T-helper 17 cell (primary cell): ENCODE measurements around the gene ZFR2. TPM values are rescaled to one million over a fixed set of nuclear protein-coding genes. Genes with fewer than 3 reads are reported as not detected.

Experiments
- ATAC-seq: fragments of 150-1000 bp; cut with Tn5 transposase; 2 replicates; pipeline ENCODE4 v1.10.0; 2021; ENCODE audit warnings: mild to moderate bottlenecking, moderate library complexity
- DNase-seq, 3 donors: peaks; one replicate each; pipeline versions ENCODE4 v3.0.0 to v3.0.0-alpha.2; 2020 to 2021
- H3K9me3 ChIP-seq: one replicate; pipeline ENCODE4 v1.7.0; 2013; ENCODE audit warnings: low read length, mild to moderate bottlenecking; ENCODE audit not compliant: control insufficient read depth, poor library complexity, severe bottlenecking
- H3K27ac Mint-ChIP-seq: one replicate; pipeline ENCODE4 v1.8.0; 2022; ENCODE audit warnings: mild to moderate bottlenecking, moderate library complexity, mixed read lengths
- H3K27me3 Mint-ChIP-seq: one replicate; pipeline ENCODE4 v1.8.0; 2022; ENCODE audit warnings: mixed read lengths
- H3K36me3 Mint-ChIP-seq: one replicate; pipeline ENCODE4 v1.8.0; 2022; ENCODE audit warnings: low read depth, mixed read lengths
- H3K4me1 Mint-ChIP-seq: one replicate; pipeline ENCODE4 v1.8.0; 2022; ENCODE audit warnings: mild to moderate bottlenecking, mixed read lengths
- H3K4me3 Mint-ChIP-seq: one replicate; pipeline ENCODE4 v1.8.0; 2022; ENCODE audit warnings: mild to moderate bottlenecking, moderate library complexity, mixed read lengths
- total RNA-seq, 4 donors: library from RNA in 2 of 4; stranded (reverse) in 2 of 4; gene quantifications; one replicate each; pipeline ENCODE4 v1.2.3 and lab custom pipeline; 2022 to 2026

Gene ZFR2
- total RNA-seq, 2 donors from 2014 or later: 1.2 to 1.3 TPM

DNA sequence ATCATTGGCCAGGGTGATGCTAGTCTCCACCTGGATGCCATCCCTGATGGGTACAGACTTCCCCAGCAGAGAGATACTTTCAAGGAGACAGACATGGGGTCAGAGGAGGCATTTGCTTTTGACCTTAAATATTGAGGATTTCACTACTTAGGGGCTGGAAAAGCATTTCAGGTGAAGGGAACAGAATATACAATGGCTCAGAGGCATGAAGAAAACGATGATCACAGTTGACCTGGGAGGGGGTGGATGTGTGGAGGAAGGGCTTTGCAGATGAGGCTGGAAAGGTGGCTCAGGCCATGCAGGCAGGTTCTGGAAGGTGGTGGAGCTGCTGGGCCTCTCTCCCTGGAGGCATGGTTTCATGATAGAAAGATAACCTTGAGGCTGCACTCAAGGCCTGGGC lies 86.5 kb downstream of the ZFR2 start:
- Mint-ChIP-seq H3K27me3 (no peaks in the 10 kb centered on the region), H3K27ac (no peak overlapping the region), H3K4me3 (no peak overlapping the region), H3K4me1 (peaks cover 2% of the 10 kb centered on the region), H3K36me3 (no peaks in the 10 kb centered on the region)
- DNase-seq (no peak), ATAC-seq (no peak)
- H3K9me3 ChIP-seq: peaks cover 3% of the 10 kb centered on the region

GRCh38 chr19:3781603-3782002 lies 87.2 kb downstream of the ZFR2 start:
- Mint-ChIP-seq H3K27me3 (no peaks in the 10 kb centered on the region), H3K36me3 (no peaks in the 10 kb centered on the region), H3K4me1 (peaks cover 2% of the 10 kb centered on the region), H3K4me3 (no peak overlapping the region), H3K27ac (no peak overlapping the region)
- peaks cover 3% of the 10 kb centered on the region for H3K9me3 ChIP-seq
- no peak for DNase-seq
- ATAC-seq: no peak

DNA sequence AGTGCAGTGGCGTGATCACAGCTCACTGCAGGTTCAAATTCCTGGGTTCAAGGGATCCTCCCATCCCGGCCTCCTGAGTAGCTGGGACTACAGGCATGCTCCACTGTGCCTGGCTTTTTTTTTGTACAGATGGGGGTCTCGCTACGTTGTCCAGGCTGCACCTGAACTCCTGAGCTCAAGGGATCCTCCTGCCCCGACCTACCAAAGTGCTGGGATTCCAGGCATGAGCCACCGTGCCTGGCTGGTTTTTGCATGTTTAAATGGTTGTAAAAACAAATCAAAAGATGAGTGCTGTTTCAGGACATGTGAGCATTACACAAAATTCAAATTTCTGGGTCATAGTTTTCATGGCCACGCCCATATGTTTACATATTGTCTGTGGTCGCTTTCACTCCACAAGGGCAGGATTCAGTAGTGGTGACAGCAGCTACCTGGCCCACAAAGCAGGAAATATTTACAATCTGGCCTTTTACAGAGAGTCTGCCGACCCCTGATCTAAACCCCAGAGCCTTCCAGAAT lies 88.0 kb downstream of the ZFR2 start:
- DNase-seq (no peak), ATAC-seq (peak; percentile 31)
- Mint-ChIP-seq H3K36me3 (no peaks in the 10 kb centered on the region), H3K4me3 (no peak overlapping the region), H3K27me3 (no peaks in the 10 kb centered on the region), H3K4me1 (peaks cover 2% of the 10 kb centered on the region), H3K27ac (no peak overlapping the region)
- peaks cover 3% of the 10 kb centered on the region for H3K9me3 ChIP-seq

DNA sequence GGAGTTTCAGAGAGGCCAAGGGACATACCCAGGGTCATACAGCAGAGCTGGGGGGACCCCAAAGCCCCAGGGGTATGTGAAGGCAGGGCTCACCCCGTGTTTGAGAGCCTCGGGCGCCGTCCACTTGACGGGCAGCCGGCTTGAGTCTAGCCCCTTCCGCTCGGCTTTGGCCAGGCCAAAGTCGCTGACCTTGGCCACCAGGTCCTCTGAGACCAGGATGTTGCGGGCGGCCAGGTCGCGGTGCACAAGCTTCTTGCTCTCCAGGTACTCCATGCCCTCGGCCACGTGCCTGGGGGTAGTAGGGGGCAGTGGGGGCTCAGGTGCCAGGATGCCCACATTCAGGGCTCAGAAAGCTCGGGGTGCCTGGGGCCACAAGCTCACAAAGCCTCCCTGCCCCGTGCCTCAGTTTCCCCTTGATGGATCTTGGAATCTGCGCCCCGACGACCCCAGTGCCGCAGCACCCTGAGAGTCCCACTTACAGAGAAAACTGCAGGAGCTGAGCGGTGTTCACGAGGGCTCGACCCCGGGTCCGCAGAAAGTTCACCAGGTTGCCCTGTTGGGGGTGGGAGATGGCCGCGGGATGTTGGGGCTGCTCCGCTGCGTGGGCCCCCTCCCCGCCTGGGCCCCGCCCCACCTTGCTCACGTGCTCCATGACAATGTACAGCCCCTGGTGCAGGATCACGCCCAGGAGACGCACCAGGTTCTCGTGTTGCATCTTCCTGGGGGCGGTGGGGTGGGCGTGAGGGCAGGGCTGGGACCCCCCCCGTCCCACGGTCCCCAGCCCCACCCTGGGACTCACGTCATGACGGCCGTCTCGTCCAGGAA lies 89.7 kb downstream of the ZFR2 start:
- no peak overlapping the region for H3K27ac Mint-ChIP-seq
- H3K4me3 Mint-ChIP-seq: no peak overlapping the region
- H3K36me3 Mint-ChIP-seq: no peaks in the 10 kb centered on the region
- H3K9me3 ChIP-seq: peaks cover 3% of the 10 kb centered on the region
- H3K27me3 Mint-ChIP-seq: no peaks in the 10 kb centered on the region
- DNase-seq: no peak
- no peaks in the 10 kb centered on the region for H3K4me1 Mint-ChIP-seq
- no peak for ATAC-seq

DNA sequence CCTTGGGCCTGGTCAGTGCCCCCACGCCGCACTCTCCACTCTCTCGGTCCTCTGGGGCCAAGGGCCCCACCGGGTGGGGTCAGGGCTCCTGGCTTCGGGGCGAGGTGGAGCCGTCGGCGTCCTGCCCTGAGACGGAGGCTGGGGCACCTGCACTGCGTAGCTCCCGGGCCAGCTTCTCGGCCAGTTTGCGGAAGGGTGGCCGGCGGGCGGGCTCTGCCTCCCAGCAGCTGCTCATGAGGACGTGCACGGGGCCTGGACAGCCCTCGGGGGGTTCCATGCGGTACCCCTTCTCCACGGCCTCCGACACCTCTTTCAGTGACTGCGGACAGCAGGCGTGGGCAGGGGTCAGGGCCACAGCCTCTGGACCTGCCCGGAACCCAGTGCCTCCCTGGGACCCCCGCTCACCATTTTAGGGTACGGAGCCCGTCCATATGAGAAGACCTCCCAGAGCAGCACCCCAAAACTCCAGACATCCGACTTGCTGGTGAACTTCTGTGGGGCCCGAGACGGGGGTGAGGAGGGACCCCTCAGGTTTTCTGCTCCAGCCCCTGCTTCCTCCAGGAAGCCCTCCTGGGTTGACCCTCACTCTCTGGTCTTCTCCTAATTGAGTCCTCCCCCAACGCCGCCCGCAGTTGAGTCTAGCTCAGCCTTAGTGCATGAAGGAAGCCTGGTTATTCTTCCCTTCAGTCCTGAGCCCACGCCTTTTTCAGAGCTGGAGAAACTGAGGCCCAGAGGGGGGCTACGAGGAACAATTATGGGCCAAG lies 90.6 kb downstream of the ZFR2 start:
- H3K36me3 Mint-ChIP-seq: no peaks in the 10 kb centered on the region
- no peak overlapping the region for H3K27ac Mint-ChIP-seq
- no peak for DNase-seq
- H3K27me3 Mint-ChIP-seq: no peaks in the 10 kb centered on the region
- H3K4me3 Mint-ChIP-seq: no peak overlapping the region
- H3K9me3 ChIP-seq: peaks cover 3% of the 10 kb centered on the region
- ATAC-seq: no peak
- peaks cover 3% of the 10 kb centered on the region for H3K4me1 Mint-ChIP-seq

DNA sequence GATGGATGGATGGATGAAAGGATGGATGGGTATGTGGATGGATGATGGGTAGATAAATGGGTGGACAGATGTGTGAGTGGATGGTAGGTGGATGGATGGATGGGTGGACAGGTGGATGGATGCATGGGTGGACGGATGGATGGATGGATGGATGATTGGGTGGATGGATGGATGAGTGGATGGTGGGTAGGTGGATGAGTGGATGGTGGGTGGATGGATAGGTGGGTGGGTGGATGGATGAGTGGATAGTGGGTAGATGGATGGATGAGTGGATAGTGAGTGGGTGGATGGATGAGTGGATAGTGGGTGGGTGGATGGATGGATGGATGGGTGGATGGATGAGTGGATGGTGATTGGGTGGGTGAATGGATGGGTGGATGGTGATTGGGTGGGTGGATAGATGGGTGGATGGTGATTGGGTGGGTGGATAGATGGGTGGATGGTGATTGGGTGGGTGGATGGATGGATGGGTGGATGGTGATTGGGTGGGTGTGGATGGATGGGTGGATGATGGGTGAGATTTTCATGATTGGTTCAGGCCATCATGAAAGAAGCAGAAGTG lies 92.3 kb downstream of the ZFR2 start:
- DNase-seq (no peak), ATAC-seq (no peak)
- Mint-ChIP-seq H3K27ac (no peak overlapping the region), H3K27me3 (no peaks in the 10 kb centered on the region), H3K4me3 (no peak overlapping the region), H3K36me3 (no peaks in the 10 kb centered on the region), H3K4me1 (peaks cover 3% of the 10 kb centered on the region)
- H3K9me3 ChIP-seq: no peaks in the 10 kb centered on the region

DNA sequence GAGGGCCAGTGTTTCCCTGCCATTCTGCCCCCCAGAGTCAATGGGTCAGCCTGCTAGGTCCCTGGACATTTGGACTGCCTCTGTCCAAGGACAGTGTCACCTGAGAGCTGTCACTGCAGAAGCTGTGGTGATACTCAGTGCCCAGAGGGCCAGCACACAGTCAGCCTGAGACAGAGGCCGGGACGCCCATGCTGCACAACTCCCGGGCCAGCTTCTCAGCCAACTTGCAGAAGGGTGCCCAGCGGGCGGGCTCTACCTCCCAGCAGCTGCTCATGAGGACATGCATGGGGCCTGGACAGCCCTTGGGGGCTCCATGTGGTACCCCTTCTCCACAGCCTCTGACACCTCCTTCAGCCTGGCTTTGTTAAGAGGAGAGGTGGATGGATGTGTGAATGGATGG lies 93.0 kb downstream of the ZFR2 start:
- Mint-ChIP-seq H3K27ac (no peak overlapping the region), H3K4me3 (no peak overlapping the region), H3K4me1 (peaks cover 6% of the 10 kb centered on the region), H3K36me3 (peaks cover 2% of the 10 kb centered on the region), H3K27me3 (no peaks in the 10 kb centered on the region)
- no peaks in the 10 kb centered on the region for H3K9me3 ChIP-seq
- ATAC-seq: no peak
- DNase-seq: no peak

DNA sequence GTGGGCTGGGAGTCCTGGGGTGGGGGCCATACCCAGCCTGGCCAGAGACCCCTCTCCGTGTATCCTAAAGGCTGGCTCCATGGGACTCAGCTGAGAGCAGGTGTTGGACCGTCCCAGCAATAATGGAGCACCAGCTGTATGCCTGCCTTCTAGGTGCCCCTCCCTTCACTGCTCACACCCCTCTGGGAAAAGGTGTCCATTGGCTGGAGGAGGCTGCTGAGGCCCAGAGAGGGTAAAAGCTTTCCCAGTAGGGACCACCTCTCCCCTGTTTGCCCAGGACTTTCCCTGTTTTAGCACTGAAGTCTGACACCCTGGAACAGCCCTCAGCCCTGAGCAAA lies 93.5 kb downstream of the ZFR2 start:
- Mint-ChIP-seq H3K4me1 (peaks cover 6% of the 10 kb centered on the region), H3K4me3 (no peak overlapping the region), H3K27ac (no peak overlapping the region), H3K27me3 (no peaks in the 10 kb centered on the region), H3K36me3 (peaks cover 2% of the 10 kb centered on the region)
- no peaks in the 10 kb centered on the region for H3K9me3 ChIP-seq
- DNase-seq: no peak
- ATAC-seq: no peak

GRCh38 chr19:3774621-3775373 lies 94.0 kb downstream of the ZFR2 start:
- no peaks in the 10 kb centered on the region for H3K27me3 Mint-ChIP-seq

GRCh38 chr19:3773814-3774515 lies 94.9 kb downstream of the ZFR2 start:
- peak overlapping the region; percentile 34 for H3K27ac Mint-ChIP-seq

More at GRCh38 chr19:3774621-3775373, 94.0 kb downstream of the ZFR2 start:
- no peak for DNase-seq
- no peak overlapping the region for H3K4me3 Mint-ChIP-seq
- peaks cover 2% of the 10 kb centered on the region for H3K36me3 Mint-ChIP-seq
- peaks cover 6% of the 10 kb centered on the region for H3K4me1 Mint-ChIP-seq
- no peaks in the 10 kb centered on the region for H3K9me3 ChIP-seq
- ATAC-seq: no peak
- H3K27ac Mint-ChIP-seq: no peak overlapping the region

GRCh38 chr19:3771906-3772455 lies 96.9 kb downstream of the ZFR2 start, which contains the start of gene RAX2:
TSS of gene RAX2 (minus strand) at chr19:3772228. CDS start at chr19:3771742, 486 bp downstream.
- no peaks in the 10 kb centered on the region for H3K9me3 ChIP-seq
- DNase-seq (no peak), ATAC-seq (no peak)
- H3K4me3 Mint-ChIP-seq: no peak within 1 kb of the TSS
- peaks cover 5% of the 10 kb centered on the region for H3K36me3 Mint-ChIP-seq
- H3K27ac Mint-ChIP-seq: peak within 1 kb of the TSS; percentile 63
- H3K4me1 Mint-ChIP-seq: peaks cover 9% of the 10 kb centered on the region
- no peaks in the 10 kb centered on the region for H3K27me3 Mint-ChIP-seq

More at GRCh38 chr19:3773814-3774515, 94.9 kb downstream of the ZFR2 start:
- DNase-seq: no peak
- no peaks in the 10 kb centered on the region for H3K27me3 Mint-ChIP-seq
- H3K4me1 Mint-ChIP-seq: peaks cover 7% of the 10 kb centered on the region
- no peak overlapping the region for H3K4me3 Mint-ChIP-seq
- no peak for ATAC-seq
- H3K36me3 Mint-ChIP-seq: peaks cover 2% of the 10 kb centered on the region
- no peaks in the 10 kb centered on the region for H3K9me3 ChIP-seq
